Activated CD4-positive, alpha-beta T cell treated with anti-CD3 and anti-CD28 coated beads for 24 hours (primary cell): Measurements from ENCODE around the gene ZNF775.
A peak's percentile ranks its signal among the peaks of the same experiment; 100 is the strongest.

Experiments
- DNase-seq, 2 donors: peaks; one replicate each; pipeline ENCODE4 v3.0.0-alpha.2; 2020; ENCODE audit warnings: low read depth in 2 of 2

ZNF775 gene

DNA sequence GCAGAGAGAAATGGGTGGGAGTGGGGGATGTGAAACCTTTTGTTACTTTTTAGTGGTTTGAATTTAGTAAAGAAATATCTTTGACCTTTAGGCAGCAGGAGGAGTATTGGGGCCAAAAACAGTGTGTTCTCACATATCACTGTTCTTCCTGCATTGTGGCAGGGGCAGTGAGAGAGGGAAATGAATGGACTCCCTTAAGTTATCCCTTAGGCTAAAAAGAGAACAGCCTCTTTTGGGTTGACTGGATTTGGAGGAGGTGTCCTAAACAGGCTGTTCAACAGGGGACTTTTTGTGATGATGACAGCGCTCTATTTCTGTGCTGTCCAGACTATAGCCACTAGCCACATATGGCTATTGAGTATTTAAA, 22.3 kb downstream of the ZNF775 start:
- no peak for DNase-seq

DNA sequence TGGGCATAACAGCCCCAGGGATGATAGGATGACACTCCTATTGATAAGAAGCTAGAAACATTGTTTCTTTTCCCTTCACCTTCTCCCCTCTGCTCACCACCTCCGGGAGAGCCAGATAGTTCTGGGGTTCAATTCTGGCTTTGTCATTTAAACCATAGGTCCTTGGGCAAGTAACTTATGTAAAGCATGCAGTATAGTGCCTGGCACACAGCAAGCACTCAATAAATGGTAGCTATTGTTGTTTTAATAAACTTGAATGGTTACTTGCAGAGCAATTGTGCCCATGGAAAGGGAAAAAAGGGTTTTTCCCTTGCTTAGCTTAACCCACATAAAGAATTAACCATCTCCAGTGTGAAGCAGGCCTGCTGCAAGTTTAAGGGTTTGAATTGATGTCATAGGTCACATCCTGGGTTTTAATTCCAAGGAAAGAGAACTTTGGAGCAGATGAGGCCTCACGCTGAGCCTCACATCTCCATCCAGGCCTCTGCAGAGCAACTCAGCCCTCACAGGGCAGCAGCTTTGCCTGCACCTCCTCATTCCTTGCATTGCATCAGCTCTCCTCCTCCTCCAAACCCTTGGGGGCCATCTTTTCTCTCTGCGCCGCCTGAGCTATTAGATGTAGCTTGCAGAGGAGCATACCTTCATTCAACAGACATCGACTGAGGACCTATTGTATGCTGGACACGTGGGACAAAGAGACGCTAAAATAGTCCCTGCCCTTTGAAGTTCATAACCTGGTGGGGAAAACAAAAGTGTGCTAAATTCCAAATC, 22.9 kb downstream of the ZNF775 start:
- no peak for DNase-seq

DNA sequence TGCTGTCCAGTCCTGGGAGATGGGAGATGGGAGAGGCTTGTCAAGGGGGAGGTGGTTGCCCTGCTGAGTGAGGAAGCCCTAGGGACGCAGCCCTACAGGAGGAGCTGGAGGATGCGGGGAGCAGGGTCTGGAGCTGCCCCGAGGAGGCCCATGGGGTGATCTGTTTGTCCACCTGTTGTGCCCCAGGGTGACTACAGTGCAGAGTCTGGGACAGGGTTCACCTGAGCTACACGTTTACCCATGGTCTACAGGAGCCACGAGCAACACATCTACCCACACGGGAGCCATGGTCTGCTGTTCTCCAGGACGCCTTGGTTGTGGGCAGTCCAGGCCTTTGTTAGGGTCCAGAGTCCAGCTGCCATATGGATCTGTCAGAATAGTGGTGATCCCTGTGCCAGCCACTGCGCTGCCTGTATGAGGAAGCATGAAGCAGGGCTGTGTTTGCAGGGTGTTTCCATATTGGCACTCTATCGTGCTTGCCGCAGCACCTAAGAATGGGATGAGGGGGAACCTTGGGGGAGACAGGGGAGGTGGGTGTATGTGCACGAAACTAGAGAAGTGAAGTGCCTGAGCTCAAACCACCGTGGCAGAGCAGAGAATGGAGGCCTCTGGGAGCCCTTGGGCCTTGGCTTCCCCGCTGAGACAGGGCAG, 23.7 kb downstream of the ZNF775 start:
- DNase-seq = no peak

DNA sequence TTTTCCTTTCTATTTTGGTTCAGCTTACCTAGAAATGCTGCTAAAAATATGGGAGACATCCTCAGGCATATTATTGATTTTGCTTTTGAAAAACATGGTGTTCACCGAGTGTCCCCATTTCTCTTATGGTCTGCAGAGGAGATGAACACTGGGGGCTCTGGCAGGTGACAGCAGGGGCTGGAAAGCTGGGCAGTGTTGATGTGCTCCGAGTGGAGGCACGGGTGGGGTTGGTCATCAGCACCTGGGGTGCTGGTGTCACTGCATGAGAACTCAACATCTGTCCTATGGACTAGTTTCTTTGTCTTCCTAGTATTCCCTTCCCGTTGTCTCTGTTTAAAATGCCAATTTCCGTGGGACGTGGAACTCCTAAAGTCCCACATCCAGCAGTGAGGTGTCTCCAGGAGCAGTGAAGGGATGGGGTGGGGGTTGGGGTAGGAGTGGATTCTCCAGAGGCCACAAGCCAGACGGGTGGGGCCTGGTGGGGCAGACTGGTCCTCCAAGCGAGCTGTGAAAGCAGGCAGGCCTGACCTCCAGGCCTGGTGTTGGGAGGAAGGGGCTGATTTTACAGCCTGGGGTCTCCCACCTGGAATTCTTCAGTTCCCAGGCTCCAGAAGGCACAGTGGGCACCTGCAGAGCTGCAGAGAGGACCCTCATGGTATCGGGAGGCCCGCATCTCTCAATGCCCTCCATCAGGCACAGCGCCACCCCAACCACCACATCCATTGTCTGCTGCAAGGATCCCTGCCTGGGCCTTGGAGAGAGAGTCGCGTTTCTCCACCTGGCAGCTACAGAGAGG, 24.4 kb downstream of the ZNF775 start:
- DNase-seq = no peak

DNA sequence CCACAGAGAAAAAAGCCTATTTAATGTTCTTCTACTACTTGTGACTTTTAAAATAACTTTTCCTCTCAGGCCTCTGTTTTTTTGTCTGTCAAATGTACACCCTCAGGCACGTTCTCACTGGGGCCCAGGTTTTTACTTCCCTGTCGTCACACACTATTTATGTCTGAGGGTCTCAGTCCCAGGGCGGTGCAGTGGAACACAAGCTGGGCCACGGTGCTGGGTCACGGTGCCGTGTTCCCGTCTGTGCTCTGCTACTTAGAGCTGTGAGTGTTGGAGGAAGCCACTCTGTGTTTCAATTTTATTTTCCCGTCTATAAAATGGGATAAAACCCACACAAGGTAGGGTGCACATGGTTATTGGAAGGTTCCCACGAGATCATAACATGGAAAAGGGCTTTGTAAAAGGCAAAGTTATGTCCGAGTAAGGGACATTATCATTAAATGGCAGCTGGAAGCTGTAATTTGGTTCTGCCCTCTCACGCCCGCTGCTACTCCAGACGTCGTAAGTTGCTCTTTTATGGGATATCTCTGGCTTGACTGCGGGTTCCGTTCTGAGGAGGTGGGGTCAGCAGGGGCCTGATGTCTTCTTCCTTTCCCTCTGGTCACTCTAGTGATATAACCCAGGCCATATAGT, 25.2 kb downstream of the ZNF775 start:
- no peak for DNase-seq

DNA sequence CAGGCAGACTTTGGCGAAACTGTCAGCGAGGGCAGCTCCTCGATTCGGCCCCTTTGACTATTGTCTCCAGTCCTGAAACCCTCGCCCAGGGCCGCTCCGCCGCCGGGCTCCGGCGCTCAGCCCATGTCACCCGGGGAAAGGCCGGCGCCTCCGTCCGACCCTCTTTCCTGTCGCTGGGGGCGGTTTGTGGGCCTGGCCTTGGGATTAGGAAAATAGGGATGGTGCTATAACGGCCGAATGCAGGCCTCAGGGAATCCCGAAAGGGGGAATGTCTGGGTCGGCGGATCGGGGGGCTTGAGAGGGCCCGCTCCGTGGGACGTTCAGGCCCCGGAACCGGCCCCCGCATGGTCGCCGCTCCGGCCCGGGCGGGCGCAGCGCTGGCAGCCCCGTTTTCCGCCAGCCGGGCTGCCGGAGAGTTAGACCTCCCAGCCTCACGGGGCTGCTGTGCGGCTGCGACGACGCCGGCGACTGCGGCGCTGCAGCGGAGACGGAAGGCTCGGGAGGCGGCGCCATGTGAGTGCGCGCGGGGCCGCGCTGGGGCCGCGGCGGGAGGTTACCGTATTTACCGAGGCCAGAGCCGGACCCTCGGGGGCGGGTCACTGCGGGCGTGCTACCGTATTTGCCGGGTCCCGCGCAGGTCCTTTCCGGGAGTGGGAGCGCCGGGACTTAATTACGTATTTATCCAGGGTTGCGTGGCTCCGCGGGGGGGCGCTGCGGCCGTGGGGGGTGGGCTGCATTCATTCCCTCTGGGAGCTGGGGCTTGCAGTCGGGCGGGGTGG, 25.9 kb downstream of the ZNF775 start:
- peak; percentile 42 to 68 for DNase-seq

DNA sequence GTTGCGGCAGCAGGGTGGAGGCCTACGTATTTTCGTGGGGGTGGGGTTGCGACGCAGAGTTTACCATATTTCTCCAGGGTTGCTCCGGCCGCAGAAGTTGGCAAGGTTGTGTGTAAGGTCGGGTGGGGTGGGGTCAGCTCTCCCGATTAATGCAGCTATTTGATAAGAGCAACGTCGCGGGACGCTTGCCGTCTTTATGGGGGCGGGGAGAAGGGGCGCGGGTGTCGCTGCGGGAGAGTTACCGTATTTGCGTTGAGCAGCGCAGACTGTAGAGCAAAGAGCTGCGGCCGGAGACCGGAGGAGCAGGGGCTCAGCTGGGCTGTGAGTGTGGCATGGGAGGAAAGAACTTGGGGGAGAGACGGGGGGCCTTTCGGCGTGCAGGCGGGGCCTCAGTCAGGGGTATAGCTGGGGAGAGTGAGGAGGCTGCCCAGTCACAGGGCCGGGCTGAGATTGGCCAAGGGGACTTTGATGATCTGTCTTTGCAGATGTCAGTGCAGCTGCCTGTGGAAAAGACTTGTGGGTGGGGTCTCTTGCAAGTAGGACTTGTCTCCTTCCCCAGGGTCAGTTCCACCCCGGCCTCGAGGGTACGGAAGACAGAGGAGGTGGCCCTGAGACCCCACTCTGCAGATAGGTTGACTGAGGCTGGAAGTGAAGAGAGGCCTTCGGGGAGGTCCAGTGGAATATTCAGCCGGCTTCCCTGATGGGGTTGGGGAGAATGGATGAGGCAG, 26.6 kb downstream of the ZNF775 start:
- DNase-seq = no peak

DNA sequence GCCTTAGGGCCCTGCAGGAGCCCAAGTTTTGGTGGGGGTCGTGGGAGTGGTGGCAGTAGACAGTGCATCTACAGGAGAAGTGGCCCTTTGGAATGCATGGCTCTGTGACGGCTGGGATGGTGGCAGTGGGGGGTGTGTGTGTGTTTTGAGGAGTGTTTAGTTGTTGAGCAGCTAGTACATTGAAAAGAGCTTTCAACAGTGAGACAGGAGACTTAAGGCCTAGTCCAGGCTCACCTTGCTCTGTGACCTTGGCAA, 27.1 kb downstream of the ZNF775 start:
- DNase-seq = no peak

DNA sequence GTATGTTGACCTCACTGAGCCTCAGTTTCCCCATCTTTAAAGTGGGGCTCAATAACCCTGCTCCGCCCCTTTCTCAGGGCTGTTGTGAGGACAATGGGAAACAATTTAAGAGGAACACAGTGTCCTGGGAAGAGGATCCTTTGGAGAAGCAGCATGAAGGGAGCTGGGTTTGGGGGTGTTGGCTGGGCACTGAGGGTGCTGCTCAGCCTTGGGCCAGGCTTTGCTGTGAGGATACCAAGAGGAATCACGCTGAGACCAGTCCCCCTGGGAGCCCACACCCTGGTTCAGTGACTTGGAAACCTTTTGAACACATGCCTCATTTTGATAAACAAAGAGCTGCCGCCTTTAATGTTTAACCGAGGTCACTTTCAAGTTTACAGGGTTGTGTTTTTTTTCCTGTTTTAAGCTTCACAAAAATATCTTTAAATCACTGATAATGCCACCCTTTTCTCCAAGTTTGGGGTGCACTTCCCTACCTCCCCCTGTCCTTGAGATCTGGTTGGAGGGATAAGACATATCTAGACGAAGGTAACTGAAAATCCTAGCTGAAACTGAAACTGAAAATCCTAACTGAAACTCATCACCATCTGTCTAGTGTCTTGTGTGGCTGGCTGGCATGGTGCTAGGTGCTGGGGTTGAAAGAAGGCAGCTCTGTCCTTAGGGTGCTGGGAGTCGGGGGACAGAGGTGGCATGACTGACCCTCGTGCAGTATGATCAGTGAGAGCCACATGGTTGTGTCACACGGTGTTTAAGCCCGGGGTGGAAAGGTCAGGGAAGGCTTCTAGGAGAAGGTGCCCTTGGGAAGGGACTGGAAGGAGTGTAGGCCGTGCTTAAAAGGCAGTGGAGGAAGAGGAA, 27.7 kb downstream of the ZNF775 start:
- peak in 1 of 2 donors; percentile 21 for DNase-seq

DNA sequence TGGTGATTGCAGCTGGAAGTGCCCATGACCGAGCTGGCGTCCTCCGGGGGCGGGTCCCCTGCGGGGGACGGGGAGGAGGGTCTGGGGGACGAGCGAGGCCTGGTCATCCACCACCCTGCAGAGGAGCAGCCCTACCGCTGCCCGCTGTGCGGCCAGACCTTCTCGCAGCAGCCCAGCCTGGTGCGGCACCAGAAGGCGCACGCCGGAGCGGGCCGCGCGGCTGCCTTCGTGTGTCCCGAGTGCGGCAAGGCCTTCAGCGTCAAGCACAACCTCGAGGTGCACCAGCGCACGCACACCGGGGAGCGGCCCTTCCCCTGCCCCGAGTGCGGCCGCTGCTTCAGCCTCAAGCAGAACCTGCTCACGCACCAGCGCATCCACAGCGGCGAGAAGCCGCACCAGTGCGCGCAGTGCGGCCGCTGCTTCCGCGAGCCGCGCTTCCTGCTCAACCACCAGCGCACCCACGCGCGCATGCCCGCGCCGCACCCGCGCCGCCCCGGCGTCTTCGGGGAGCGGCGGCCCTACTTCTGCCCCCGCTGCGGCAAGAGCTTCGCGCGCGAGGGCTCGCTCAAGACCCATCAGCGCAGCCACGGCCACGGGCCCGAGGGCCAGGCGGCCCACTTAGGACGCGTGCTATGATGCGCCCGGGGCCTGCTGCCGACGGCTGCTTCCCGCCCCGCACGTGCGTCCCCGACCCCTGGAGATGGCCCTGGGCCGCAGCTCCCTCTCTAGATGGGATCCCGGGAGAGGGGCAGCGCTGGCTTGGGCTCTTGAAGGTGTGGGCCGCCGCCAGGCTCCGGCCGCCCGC, 28.7 kb downstream of the ZNF775 start:
- no peak for DNase-seq

DNA sequence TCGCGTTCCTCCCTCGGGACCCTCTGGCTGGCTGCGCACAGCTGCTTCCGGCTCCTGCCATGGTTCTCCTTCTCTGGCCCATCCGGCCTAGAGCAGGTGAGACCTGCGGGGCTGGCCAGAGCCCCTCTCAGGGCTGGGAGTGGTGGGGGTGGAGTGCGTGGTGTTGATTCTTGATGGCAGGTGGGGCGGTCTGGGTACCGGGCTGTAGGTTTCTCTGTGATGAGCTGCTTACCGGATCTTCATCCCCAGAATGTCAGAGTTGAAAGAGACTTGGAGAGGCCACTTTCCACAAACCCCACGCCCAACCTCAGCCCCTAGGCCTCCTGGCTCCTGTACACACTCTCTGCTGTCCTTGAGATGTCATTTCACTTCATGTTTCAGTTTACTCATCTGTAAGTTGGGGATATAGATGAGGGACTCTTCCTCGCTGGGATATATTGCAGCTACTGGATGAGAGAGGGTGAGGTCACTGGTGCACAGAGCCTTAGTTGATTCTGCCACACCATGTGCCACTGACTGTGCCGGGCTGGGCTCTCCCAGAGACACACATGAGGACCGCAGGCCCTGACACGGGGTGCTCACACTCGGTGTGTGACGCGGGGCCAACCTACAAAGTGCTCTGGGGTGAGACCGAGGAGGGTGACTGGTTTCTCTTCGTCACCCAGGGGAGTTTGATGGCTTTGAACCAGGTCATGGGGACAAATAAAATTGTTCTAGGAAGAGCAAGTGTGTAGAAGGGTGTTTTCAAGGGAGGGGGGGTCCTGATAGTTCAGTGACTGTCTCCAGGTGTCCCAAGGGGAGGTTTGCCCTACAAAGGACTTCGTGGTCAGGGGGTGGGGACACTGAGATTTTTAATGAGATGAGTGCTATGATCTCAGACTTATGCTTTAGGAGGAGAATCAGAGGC, 29.5 kb downstream of the ZNF775 start:
- no peak for DNase-seq

DNA sequence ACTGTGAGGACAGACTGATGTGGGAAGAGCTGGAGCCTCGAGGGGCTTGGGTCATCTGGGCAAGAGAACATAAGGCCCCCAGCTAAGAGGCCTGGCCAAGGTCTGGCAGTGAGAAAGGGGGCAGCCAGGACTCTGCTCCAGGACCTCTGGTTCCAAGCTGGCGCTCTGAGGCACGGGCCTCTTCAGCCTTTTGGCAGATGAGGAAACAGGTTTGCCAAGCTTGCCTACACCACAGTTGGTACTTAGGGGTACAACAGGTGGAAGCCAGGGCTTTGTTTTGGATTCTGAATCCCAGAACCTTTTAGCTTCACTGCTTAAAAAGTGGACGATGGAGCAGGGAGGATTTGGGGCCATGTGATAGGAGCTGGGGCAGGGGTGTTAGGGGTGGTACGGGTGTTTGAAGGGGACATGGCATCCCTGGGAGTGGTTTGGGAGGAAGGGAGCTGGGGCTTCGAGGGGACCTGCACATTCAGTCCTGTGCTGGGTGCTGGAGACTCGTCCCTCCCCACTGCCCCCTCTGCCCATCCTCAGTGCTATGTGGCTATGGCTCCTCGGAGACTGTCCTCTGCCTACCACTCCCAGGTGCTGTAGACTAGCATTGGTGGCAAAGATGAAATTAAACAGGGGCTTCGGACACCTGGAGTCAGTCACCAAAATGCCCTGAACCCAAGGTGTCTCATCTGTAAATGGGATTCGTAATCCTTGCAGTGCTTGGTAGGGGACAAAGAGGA, 30.3 kb downstream of the ZNF775 start:
- DNase-seq = no peak

DNA sequence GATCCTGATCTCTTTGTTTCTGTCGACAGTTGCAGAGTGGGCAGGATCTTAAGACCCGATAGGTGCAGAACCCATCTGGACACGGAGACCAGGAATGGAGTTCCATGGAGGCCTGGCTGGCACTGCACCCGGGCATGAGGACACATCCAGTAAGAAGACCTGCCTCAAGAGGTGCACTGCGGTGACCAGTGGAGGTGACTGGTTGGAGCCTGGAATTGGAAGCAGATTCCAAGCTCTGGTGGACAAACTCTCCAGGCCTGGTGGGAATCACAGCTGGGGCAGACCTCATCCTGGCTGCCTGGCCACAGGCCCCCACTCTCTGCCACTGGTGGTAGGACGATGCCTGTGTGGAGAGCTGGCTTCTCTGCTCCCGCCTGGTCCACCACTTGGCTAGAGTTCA, 31.0 kb downstream of the ZNF775 start:
- no peak for DNase-seq

DNA sequence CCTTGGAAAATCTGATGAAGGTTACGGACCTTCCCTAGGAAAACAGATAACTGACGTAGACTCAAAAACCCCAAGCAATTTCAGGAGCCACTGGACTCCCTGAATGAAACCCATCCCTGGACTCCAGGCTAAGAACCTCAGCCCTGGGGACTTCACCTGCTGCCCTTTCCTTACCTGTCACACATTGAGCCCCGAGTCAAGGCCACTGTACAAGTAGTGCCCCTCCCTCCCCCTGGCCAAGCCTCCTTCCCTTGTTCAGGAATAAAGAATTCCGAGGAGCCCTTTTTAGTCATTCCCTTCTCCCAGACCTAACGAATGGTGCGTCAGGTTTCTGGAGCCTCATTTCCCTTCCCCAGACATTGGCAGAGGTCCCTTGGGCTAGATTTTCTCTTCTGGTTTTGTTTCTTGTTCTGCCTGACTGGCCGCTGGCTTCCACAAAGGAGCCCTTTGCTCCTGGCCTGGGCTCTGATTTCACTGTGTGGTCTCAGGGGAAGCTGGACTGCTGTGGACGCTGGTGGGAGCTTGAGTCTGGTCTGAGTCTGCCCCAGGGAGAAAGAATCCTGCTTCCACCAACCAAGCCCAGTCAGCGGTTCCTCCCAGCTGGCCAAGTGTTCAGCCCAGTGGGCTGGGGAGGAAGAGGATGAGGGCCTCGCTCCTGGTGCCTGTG, 31.7 kb downstream of the ZNF775 start:
- no peak for DNase-seq

DNA sequence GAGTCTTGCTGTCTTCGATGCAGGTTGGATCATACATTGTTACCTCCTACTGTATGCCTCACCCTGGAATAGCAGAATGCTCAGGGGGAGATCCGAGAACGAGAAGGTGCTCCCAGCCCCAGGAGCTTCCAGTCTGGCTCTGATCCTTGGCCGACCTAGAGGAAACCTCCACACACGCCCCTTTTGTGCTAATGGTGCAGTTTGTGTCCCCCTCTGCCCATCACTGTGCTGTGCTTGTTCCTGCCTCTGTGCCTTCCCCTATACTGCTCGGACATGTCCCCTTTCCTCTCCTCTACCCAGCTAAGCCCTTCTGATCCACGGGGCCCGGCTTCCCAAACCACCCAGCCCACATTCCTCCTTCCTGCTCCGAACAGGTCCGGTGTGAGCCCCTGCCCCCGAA, 32.5 kb downstream of the ZNF775 start:
- DNase-seq = no peak

DNA sequence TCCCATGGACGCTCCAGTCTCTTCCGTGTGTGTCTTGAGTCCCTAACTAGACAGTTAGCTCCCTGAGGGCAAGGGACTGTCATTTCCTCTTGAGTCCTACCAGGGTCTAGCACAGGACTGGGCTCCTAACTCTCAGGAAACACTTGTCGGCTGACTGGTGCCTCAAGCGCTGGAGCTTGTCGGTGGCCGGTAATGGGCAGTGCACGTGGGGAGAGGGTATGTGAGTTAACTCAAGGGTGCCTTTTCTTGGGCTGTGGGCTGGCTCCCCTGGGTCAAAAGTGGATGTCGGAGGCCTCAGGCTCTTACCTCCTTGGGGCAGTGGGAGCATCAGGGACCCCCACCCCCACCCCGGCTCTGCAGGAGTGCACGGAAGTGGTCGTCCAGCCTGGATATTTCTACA, 32.9 kb downstream of the ZNF775 start:
- no peak for DNase-seq
